KBM-7 (cell line): ENCODE measurements around the gene SKI.

ENCODE experiments used
- DNase-seq: peaks from one replicate; pipeline ENCODE4 v3.0.0-alpha.2; 2015
- in situ Hi-C: fragments of 300-500 bp; cut with MboI; formaldehyde crosslinking; loops from 2 replicates; pipeline ENCODE4 v1.14.3; 2020; ENCODE audit warnings: low sequenced_read_pairs, low pct_unique_long_range_greater_than_20kb, mixed read lengths

SKI gene

GRCh38 chr1:2268285-2269056, 40.4 kb downstream of the SKI start:
- DNase-seq, result no peak
- in situ Hi-C loops, result no loop called here

GRCh38 chr1:2269193-2269921, 41.2 kb downstream of the SKI start:
- no peak for DNase-seq
- in situ Hi-C loops, result no loop called here

DNA sequence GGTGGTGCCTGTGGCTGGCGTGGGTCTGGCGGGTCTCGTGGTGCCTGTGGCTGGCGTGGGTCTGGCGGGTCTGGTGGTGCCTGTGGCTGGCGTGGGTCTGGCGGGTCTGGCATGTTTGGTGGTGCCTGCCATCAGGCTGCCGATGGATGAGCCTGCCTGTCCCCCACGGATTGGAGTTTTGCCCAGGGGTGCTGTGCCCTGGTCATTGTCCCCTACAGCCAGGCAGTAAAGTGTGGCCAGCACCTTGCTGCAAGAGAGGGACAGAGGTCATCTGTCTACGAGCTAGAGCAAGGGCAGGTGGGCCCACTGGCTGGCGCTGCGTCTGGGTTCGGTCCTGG, 41.8 kb downstream of the SKI start:
- no peak for DNase-seq
- in situ Hi-C loops, result no loop called here

DNA sequence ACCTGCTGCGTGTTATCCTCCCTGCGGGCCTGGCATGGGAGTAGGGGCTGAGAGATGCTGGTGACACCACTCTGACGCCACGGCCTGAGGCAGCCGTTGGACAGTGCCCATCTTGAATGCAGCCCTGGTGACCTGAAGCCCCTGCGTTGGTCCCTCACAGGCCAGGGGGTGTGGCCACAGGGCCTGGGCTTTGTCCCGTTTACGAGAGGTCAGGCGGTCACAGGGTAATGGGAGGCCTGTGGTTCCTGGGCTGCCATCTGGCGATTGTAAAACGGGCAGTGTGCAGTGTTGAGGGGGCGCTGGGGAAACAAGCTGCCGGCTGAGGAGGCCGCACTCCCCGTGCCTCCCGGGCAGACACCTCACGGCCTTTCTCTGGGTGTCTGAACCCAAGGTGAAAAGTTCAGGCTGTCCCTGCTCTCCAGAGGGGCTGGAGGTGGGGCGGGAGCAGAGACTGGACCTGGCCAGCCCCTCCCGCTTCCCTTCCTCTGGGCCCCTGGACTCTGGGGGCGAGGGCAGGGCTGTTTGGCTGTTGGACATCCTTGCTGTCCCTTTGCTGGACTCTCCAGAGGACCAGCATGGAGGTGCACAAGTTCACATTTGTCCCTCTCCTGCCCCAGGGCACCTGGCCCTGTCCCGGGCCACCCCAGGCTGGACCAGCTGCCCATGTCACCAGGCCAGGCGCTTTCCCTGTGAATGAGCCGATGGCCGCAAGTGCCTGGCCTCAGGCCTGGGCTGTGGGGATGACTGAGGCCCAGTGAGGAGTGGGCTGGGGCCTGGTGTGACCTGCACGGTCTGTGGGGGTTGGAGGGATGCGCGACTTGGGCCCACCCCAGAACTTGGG, 42.4 kb downstream of the SKI start:
- no peak for DNase-seq

GRCh38 chr1:2271211-2271721, 43.1 kb downstream of the SKI start:
- in situ Hi-C loops, result no loop called here

More for the DNA sequence above, 42.4 kb downstream of the SKI start:
- in situ Hi-C loops, result no loop called here

GRCh38 chr1:2271841-2272655, 43.9 kb downstream of the SKI start:
- in situ Hi-C loops, result no loop called here
- DNase-seq, result no peak

More at GRCh38 chr1:2271211-2271721, 43.1 kb downstream of the SKI start:
- DNase-seq, result no peak

GRCh38 chr1:2272686-2273400, 44.7 kb downstream of the SKI start:
- DNase-seq, result no peak
- in situ Hi-C loops, result no loop called here

DNA sequence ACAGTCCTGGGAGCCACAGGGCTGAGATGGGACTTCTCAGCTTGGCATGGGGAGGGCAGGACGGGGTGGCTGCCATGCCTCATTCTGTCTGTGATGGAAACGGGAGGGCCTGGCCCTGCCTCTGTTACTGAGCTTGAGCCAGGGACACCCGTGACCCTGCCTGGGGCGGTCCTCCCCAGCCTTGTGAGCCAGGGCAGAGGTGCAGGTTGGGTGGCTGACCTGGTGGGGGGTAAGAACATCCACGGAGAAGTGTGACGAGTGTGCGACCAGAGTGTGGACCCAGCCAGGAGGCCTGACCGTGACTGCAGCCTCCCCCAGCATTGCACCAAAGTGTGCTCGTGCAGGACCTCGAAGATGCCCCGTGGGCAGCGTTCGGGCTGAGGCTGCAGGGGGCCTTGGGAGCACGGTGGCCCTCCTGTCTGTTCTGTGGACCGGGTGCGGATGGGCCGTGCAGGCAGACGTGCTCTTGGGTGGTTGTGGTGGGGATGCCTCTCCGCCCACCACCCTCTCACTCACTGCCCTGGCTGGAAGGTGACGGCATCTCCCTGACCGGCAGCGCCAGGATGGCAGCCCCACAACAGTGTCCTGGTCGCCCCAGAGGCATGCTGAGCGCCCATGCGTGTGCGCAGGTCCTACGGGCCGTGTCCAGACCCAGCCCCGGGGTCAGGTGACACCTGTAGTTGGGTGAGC, 45.4 kb downstream of the SKI start:
- no peak for DNase-seq
- in situ Hi-C loops, result no loop called here

- in situ Hi-C loops, result no loop called here
- no peak for DNase-seq
Measured at GRCh38 chr1:2274231-2274928, 46.3 kb downstream of the SKI start.

GRCh38 chr1:2274929-2275475, 46.9 kb downstream of the SKI start:
- in situ Hi-C loops, result no loop called here
- no peak for DNase-seq

GRCh38 chr1:2275796-2276536, 47.8 kb downstream of the SKI start:
- DNase-seq, result no peak
- in situ Hi-C loops, result no loop called here

DNA sequence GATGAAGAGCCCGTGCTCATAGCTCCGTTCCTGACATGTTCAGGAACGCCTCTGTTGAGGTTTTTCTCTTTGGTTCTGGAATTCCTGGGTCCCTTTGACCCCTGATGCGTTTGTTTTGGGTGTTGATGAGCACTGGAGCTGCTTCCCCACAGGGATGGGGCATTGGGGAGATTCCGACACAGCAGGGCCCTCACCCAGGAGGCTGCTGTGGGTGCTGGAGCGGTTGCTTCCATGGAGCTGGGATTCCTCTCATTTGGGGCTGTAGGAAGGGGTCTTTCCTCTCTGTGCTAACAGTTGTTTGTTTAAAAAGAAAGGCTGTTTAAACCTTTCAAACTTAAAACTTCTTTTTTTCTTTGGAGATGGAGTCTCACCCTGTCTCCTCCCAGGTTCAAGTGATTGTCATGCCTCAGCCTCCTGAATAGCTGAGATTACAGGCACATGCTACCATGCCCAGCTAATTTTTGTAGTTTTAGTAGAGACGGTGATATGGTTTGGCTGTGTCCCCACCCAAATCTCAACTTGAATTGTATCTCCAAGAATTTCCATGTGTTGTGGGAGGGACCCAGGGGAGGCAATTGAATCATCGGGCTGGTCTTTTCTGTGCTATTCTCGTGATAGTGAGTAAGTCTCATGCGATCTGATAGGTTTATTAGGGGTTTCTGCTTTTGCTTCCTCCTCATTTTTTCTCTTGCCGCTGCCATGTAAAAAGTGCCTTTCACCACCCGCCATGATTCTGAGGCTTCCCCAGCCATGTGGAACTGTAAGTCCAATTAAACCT, 48.9 kb downstream of the SKI start:
- in situ Hi-C loops, result no loop called here
- no peak for DNase-seq

DNA sequence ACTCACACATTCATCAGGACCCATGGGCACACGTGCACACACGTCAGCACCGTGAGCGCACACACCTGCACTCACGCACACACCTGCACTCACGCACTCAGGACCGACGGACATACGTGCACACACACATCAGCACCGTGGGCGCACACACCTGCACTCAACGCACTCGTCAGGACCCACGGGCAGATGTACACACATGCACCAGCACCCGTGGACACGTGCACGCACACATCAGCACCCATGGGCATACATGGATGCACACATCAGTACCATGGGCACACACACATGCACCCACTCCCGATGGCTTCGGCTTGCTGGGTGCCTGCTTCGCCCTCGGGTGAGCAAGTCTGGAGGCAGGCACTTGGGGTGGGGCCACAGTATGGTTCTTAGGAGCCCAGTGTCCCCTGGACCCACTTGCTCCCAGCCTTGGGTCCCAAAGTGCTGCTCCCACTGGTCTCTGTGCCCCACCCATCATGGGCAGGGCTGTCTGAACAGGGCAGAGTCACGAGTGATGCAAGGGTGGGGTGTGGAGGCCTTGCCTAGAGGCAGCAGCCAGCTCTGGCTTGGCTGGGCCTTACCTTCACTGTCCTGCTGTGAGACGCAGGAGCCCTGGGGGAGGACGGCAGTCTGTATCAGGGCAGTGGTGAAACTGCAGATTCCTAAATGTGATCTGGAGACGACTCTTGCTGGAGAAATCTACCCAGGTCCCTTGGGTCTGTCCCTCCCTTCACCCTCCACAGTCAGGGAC, 49.8 kb downstream of the SKI start:
- DNase-seq, result no peak
- in situ Hi-C loops, result no loop called here

GRCh38 chr1:2278591-2279209, 50.6 kb downstream of the SKI start:
- in situ Hi-C loops, result no loop called here
- DNase-seq, result no peak
